LHCN-M2 (cell line): ENCODE results near the gene ZNF528. TPM values are rescaled to one million over a fixed set of nuclear protein-coding genes. Genes with fewer than 3 reads are reported as not detected.

ENCODE experiments used
- DNase-seq: peaks from one replicate; pipeline ENCODE4 v3.0.0-alpha.2; 2012; ENCODE audit warnings: low read depth
- polyA plus RNA-seq: library from polyadenylated mRNA; unstranded; fragments of >200 nt; gene quantifications from one replicate; pipeline ENCODE4 v1.2.1, GENCODE V29; 2012; ENCODE audit warnings: missing spikeins
- total RNA-seq: library from RNA; depleted of rRNA; stranded (reverse); fragments of >200 nt; gene quantifications from 2 replicates; pipeline ENCODE4 v1.2.3, GENCODE V29; 2014; rRNA removed

Gene ZNF528
- total RNA-seq = 13.9 and 14.7 TPM in 2 replicates
- 7.5 TPM for polyA plus RNA-seq

DNA sequence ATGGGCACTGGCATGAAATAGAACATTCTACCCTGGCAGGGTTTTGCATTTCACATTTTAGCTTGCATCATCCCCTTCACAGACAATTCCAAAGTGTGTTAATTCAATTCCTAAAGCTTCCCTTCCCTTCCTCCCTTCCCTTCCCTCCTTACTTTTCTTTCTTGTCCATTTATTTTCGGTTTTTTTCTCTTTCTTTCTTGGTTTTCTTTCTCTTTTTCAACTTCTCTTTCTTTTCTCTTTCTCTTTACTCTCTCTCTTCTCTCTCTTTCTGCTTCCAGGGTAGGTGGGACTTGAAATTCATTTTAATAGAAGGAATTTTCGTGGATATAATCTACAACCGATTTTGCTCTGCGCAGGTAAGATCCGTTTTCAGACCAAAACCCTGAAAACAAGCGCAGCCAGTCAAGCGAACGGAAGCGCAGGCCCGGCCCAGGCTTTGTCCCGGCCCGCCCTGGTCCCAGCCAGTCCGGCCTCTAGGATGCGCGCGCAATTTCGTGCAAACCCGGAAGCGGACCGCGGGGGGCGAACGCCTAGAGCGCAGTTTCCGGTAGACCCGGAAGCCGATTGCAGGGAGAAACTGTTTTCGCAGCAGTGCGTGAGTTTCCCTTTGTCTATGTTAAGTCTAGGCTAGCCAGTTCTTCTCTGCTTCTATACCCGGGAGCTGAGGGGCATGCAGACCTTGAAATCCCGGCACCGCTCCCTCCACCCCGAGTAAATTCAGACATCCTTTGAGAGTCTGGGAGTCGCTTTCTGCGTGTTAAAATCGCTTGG is at the start of gene ZNF528:
ZNF528 (plus strand) TSS at position 540 of the 771 bp plus-strand sequence. CDS start 4,165 bp downstream, outside the sequence.
- DNase-seq = peak; percentile 84

- DNase-seq = no peak
Measured at GRCh38 chr19:52351512-52351911, 46.1 kb upstream of the ZNF528 start.

DNA sequence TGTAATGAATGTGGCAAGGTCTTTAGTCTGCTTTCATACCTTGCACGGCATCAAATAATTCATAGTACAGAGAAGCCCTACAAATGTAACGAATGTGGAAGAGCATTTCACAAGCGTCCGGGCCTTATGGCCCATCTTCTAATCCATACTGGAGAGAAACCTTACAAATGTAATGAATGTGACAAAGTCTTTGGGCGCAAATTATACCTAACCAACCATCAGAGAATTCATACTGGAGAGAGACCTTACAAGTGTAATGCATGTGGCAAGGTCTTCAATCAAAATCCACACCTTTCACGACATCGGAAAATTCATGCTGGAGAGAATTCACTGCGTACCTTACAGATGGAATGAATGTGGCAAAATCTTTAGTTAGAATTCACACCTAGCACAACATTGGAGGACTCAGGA is 31.2 kb upstream of the ZNF528 start:
- DNase-seq = no peak

- DNase-seq = peak; percentile 86
Measured at GRCh38 chr19:52369559-52370340, 27.9 kb upstream of the ZNF528 start, which contains the start of gene ZNF880. Gene ZNF880 (plus strand): TSS chr19:52369923. CDS start chr19:52369966, 43 bp downstream.

DNA sequence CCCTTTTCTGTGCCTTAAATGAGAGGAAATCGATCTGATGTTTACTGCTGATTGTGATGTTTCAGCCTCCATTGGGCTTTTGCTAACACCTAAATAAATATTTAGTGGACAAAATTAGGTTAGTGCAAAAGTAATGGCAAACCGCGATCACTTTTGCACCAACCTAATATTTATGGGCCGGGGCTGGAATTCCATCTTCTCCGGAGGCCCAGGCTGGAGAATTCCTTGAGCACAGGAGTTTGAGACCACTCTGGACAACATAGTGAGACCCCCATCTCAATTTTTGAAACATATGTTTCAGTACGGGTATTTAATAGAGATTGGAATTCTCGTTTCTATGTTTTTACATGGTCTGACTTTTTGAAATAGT is 27.3 kb upstream of the ZNF528 start:
- DNase-seq = no peak

DNA sequence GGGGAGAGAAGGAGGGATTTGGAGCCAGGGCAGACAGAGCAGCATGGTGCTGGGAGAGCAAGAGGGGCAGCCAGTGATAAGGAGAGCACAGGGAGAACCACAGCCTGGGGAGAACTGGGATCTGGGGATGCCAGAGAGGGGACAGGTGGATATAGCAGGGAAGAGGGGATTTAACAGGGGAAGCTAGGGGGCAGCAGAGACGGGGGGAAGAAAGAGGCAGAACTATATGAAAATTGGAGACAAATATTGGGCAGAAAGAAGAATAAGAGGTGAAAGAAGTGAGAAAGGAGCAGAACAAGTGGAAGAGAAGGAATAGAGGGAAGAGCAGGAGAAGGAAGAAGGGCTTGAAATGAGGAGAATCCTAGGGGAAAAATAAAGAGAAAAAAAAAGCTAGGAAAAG is 6.5 kb upstream of the ZNF528 start:
- no peak for DNase-seq

- peak; percentile 13 for DNase-seq
Measured at GRCh38 chr19:52398081-52398441, 412 bp downstream of the ZNF528 start.

- DNase-seq = no peak
Measured at GRCh38 chr19:52410276-52410675, 12.6 kb downstream of the ZNF528 start.

GRCh38 chr19:52415711-52416110 is 18.1 kb downstream of the ZNF528 start:
- no peak for DNase-seq

DNA sequence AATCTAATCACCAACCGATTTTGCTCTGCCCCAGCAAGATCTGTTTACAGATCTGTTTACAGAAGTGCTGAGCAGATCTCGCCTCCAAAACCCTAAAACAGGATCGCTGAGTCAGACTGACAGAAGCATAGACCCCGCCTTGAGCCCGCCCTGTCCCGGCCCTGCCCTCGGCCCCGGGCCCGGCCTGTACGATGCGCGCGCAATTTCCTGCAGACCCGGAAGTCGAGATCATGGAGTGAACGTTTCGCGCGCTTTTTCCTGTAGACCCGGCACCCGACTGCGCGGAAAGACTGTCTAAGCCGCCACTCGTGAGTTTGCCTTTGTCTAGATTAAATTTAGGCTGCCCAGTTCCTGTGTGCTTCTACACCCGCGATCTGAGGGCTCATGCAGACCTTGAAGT is 31.3 kb downstream of the ZNF528 start, which contains the start of gene ZNF534:
ZNF534 (plus strand) TSS at position 212 of the 400 bp plus-strand sequence. CDS start 2,327 bp downstream, outside the sequence.
- no peak for DNase-seq

DNA sequence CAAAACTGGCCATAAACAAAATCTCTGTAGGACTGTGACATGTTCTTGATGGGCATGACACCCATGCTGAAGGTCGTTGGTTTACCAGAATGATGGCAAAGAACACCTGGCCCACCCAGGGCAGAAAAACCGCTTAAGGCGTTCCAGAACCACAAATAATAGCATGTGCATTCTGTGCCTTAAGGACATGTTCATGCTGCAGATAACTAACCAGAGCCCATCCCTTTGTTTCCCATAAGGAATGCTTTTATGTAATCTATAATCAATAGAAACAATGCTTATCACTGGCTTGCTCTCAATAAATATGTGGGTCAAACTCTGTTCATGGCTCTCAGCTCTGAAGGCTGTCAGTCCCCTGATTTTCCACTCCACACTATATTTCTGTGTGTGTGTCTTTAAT is 44.5 kb downstream of the ZNF528 start:
- DNase-seq = no peak

DNA sequence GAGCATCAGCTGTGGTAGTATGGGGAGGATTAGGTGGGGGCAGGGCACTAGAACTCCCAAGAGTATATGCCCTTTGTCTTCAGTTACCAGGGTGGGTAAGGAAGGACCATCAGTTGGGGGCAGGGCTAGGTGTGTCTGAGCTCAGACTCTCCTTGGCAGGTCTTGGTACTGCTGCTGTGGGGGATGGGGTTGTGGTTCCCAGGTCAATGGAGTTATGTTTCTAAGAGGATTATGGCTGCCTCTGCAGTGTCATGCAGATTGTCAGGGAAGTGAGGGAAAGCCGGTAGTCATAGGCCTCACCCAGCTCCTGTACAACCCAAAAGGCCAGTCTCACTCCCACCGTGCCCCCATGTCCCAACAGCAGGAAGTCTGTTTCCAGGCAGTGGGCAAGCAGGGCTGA is 46.9 kb downstream of the ZNF528 start:
- DNase-seq = no peak

DNA sequence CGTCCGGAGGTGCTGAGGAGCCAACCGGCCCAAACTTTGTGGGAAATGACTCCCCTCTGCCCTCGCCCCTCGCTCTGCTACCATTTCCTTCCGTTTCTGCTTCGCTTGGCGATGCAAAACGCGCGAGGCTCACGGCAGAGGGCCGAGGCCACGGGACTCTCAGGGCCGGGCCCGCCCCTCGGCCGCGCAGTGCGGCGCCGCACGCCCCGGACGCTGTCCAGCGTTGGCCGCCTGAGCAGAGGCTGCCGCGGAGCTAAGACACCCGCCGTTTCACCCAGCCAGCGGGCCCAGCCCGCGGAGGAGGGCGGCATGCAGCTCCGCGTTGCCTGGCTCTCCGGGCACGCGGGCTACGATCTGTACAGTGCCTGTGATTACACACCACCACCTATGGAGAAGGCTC is 53.6 kb downstream of the ZNF528 start:
- DNase-seq = no peak

GRCh38 chr19:52453324-52454094 is 55.9 kb downstream of the ZNF528 start, which contains the start of gene ZNF578:
Gene ZNF578 (plus strand): TSS chr19:52453553. CDS start chr19:52501846, 48,293 bp downstream.
- DNase-seq = peak; percentile 86

DNA sequence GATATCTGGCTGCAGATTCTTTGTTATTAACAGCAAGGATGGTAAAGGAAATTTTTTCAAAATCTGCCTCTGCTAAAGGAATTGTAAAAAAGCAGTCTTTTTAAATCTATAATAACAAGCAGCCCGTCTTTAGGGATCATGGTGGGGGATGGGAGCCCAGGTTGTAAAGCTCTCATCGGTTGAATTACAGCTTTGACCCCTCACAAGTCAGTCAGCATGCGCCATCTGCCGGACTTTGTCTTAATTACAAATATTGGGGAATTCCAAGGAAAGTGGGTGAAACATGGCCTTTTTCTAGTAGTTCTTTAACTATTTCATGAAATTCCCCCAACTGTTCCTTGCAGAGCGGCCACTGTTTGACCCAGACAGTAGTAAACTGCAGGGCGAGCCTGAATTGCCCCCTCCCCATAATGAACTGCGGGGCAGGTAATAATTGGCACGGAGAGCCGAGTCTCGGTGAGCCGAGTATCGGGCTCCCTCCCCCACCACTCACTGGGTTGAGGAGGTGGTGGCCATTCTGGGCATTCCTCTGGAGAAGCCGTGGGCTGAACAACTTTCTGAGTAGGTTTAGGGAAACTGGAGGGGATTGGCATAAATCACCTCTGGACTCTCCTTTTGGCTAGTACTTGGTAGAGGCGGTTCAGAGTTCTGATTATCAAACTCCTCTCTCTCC is 67.3 kb downstream of the ZNF528 start:
- no peak for DNase-seq

Other genes starting within 250 kb of the ZNF528 start
- gene ZNF836, start 226.2 kb upstream of the ZNF528 start, total RNA-seq = 6.3 and 8.4 TPM in 2 replicates
- gene PPP2R1A, start 207.8 kb upstream of the ZNF528 start, total RNA-seq = 284 and 301 TPM in 2 replicates
- 11.0 and 11.9 TPM in 2 replicates for gene ZNF766, start 128.3 kb upstream of the ZNF528 start, total RNA-seq
- 8.1 and 11.9 TPM in 2 replicates for gene ZNF480, start 100.7 kb upstream of the ZNF528 start, total RNA-seq
- gene ZNF610, start 61.6 kb upstream of the ZNF528 start, total RNA-seq = 1.8 and 2.4 TPM in 2 replicates
- gene ZNF880, start 27.9 kb upstream of the ZNF528 start, total RNA-seq = 19.3 and 23.7 TPM in 2 replicates
- not detected in 2 replicates for gene ZNF534, start 31.3 kb downstream of the ZNF528 start, total RNA-seq
- 2.0 and 5.6 TPM in 2 replicates for gene ZNF578, start 55.7 kb downstream of the ZNF528 start, total RNA-seq
- 14.7 and 16.1 TPM in 2 replicates for gene ZNF808, start 129.8 kb downstream of the ZNF528 start, total RNA-seq
- gene ZNF701, start 172.4 kb downstream of the ZNF528 start, total RNA-seq = 6.5 and 8.0 TPM in 2 replicates
- 46.2 and 59.2 TPM in 2 replicates for gene ZNF83, start 240.5 kb downstream of the ZNF528 start, total RNA-seq